MCF 10A (cell line): ENCODE measurements around the gene USP11. TPM values are rescaled to one million over a fixed set of nuclear protein-coding genes. Genes with fewer than 3 reads are reported as not detected.
A peak's percentile ranks its signal among the peaks of the same experiment; 100 is the strongest.

Experiments
- Bru-seq: library from RNA; stranded (reverse); fragments of 400-500 nt; gene quantifications from one replicate; lab custom pipeline; 2021; lab: Mats Ljungman, UMichigan
- BruChase-seq, 2 experiments: library from RNA; stranded (reverse); fragments of 400-500 nt; gene quantifications; one replicate each; lab custom pipeline; 2021; lab: Mats Ljungman, UMichigan
- BruUV-seq: library from RNA; stranded (reverse); fragments of 400-500 nt; replicated peaks from 2 replicates; lab custom pipeline; 2021; lab: Mats Ljungman, UMichigan
- CTCF ChIA-PET: fragments of 300-600 bp; sonication (Branson Sonifier 250); formaldehyde crosslinking; extraction: SDS; loops from one replicate; lab custom pipeline; 2021; ENCODE audit warnings: antibody characterized with exemption, inconsistent platforms; lab: Yijun Ruan, JAX
- POLR2A ChIA-PET: fragments of 300-600, 350-650 bp; sonication (Branson Sonifier 250); formaldehyde crosslinking; extraction: SDS; loops from one replicate; lab custom pipeline; 2020; ENCODE audit warnings: antibody characterized with exemption, inconsistent platforms; lab: Yijun Ruan, JAX
- DNase-seq: peaks from one replicate; pipeline ENCODE4 v3.0.0-alpha.2; 2018; ENCODE audit not compliant: unreplicated experiment
- H3K27ac Mint-ChIP-seq: one replicate; pipeline ENCODE4 v1.8.0; 2022; ENCODE audit warnings: mild to moderate bottlenecking, low read depth, mixed read lengths; ENCODE audit not compliant: unreplicated experiment
- H3K27me3 Mint-ChIP-seq: one replicate; pipeline ENCODE4 v1.8.0; 2022; ENCODE audit warnings: mixed read lengths; ENCODE audit not compliant: insufficient read depth, unreplicated experiment
- H3K36me3 Mint-ChIP-seq: one replicate; pipeline ENCODE4 v1.8.0; 2022; ENCODE audit warnings: mild to moderate bottlenecking, moderate library complexity, mixed read lengths; ENCODE audit not compliant: insufficient read depth, unreplicated experiment
- H3K4me1 Mint-ChIP-seq: one replicate; pipeline ENCODE4 v1.8.0; 2022; ENCODE audit warnings: mixed read lengths; ENCODE audit not compliant: insufficient read depth, unreplicated experiment
- H3K4me3 Mint-ChIP-seq: one replicate; pipeline ENCODE4 v1.8.0; 2022; ENCODE audit warnings: mild to moderate bottlenecking, moderate library complexity, mixed read lengths; ENCODE audit not compliant: unreplicated experiment
- H3K9me3 Mint-ChIP-seq: one replicate; pipeline ENCODE4 v1.8.0; 2022; ENCODE audit warnings: mixed read lengths; ENCODE audit not compliant: unreplicated experiment
- CTCF ChIP-seq: fragments of 200-600 bp; IDR thresholded peaks from one replicate; pipeline ENCODE4 v1.8.0; 2022; ENCODE audit warnings: antibody characterized with exemption, mild to moderate bottlenecking; ENCODE audit not compliant: unreplicated experiment
- intact Hi-C: fragments of 100-400 bp; cut with micrococcal nuclease; formaldehyde crosslinking; loops from 2 replicates; pipeline ENCODE4 v1.14.1; 2022
- long read RNA-seq: library from polyadenylated mRNA; stranded (forward); transcript quantifications from one replicate; pipeline ENCODE4 v2.0.0, GENCODE V29; 2022
- total RNA-seq: library from RNA; stranded (reverse); gene quantifications from 2 replicates; pipeline ENCODE4 v1.2.3, GENCODE V29; 2022

USP11 gene
- total RNA-seq (19.9 and 20.3 TPM in 2 replicates), Bru-seq, nascent RNA (percentile 59 among the genes with signal in this experiment), BruChase-seq, experiment 1, labeled RNA remaining after a 6-hour chase (percentile 69 among the genes with signal in this experiment), BruChase-seq, experiment 2, labeled RNA remaining after a 2-hour chase (percentile 55 among the genes with signal in this experiment)
- long read RNA-seq, transcript USP11-204 (21 exons, 3,515 nt): major isoform, 47 of 68 reads
- long read RNA-seq, partial matches to known transcripts: 1 of 68 reads
- long read RNA-seq, other reads (novel, unspliced or antisense): 20 of 68 reads

GRCh38 chrX:47232803-47233332, at the start of gene USP11:
USP11 (plus strand) TSS chrX:47233009; CDS start chrX:47233044, 35 bp downstream.
- Mint-ChIP-seq H3K36me3 (peaks cover 31% of the 10 kb centered on the region), H3K9me3 (no peaks in the 10 kb centered on the region), H3K27me3 (peaks cover 53% of the 10 kb centered on the region), H3K4me3 (peak within 1 kb of the TSS; percentile 95), H3K27ac (peak within 1 kb of the TSS; percentile 100), H3K4me1 (peaks cover 6% of the 10 kb centered on the region)
- POLR2A ChIA-PET: interaction anchor here (0.8 to 3.8 kb wide), 11 partner anchors 13 to 251 kb away, joined by 3 to 79 read pairs (median 5); partner anchors contain the start of genes CDK16, NDUFB11 and RBM10
- intact Hi-C loops: no loop called here
- TSS peak; percentile 79 for BruUV-seq
- DNase-seq: no peak
- no peak for TF ChIP-seq CTCF
- CTCF ChIA-PET: interaction anchor here (0.9 kb wide), 1 partner anchor 151 kb away, joined by 3 read pairs; no protein-coding TSS in a partner anchor

- POLR2A ChIA-PET: no interaction called here
- no peak for TF ChIP-seq CTCF
- Mint-ChIP-seq H3K9me3 (no peaks in the 10 kb centered on the region), H3K4me3 (no peak overlapping the region), H3K27ac (no peak overlapping the region), H3K4me1 (peaks cover 3% of the 10 kb centered on the region), H3K36me3 (peaks cover 40% of the 10 kb centered on the region), H3K27me3 (peaks cover 74% of the 10 kb centered on the region)
- CTCF ChIA-PET: no interaction called here
- intact Hi-C loops: no loop called here
- BruUV-seq: no TSS peak
- DNase-seq: no peak
Observed at GRCh38 chrX:47184486-47184885, 48.3 kb upstream of the USP11 start.

GRCh38 chrX:47185241-47185640, 47.6 kb upstream of the USP11 start:
- no peak for DNase-seq
- peaks cover 66% of the 10 kb centered on the region for H3K27me3 Mint-ChIP-seq
- CTCF ChIA-PET: interaction anchor here (0.7 kb wide), 1 partner anchor 33 kb away, joined by 3 read pairs; no protein-coding TSS in a partner anchor
- no peaks in the 10 kb centered on the region for H3K9me3 Mint-ChIP-seq
- POLR2A ChIA-PET: no interaction called here
- no peak for TF ChIP-seq CTCF
- intact Hi-C loops: no loop called here
- no peaks in the 10 kb centered on the region for H3K4me1 Mint-ChIP-seq
- H3K36me3 Mint-ChIP-seq: peaks cover 37% of the 10 kb centered on the region
- BruUV-seq: no TSS peak
- no peak overlapping the region for H3K4me3 Mint-ChIP-seq
- no peak overlapping the region for H3K27ac Mint-ChIP-seq

GRCh38 chrX:47186096-47186740, 46.6 kb upstream of the USP11 start:
- TF ChIP-seq CTCF: no peak
- intact Hi-C loops: no loop called here
- Mint-ChIP-seq H3K27me3 (peaks cover 58% of the 10 kb centered on the region), H3K4me1 (no peaks in the 10 kb centered on the region), H3K9me3 (no peaks in the 10 kb centered on the region), H3K27ac (no peak overlapping the region), H3K36me3 (peaks cover 37% of the 10 kb centered on the region), H3K4me3 (no peak overlapping the region)
- no peak for DNase-seq
- TSS peak; percentile 74 for BruUV-seq
- POLR2A ChIA-PET: no interaction called here
- CTCF ChIA-PET: no interaction called here
